GM11168 (cell line): ENCODE data around the gene MUSTN1.

Experiments
- in situ Hi-C: fragments of 300-500 bp; cut with MboI; formaldehyde crosslinking; loops from one replicate; pipeline ENCODE4 v1.12.0; 2022; ENCODE audit warnings: low sequenced_read_pairs; ENCODE audit not compliant: unreplicated experiment

The MUSTN1 gene

GRCh38 chr3:52788890-52789745, 45.7 kb downstream of the MUSTN1 start:
- in situ Hi-C loops = no loop called here

- in situ Hi-C loops = no loop called here
Measured at GRCh38 chr3:52787672-52788625, 46.9 kb downstream of the MUSTN1 start.

GRCh38 chr3:52787246-52787645, 47.6 kb downstream of the MUSTN1 start:
- in situ Hi-C loops = no loop called here

GRCh38 chr3:52786330-52787215, 48.2 kb downstream of the MUSTN1 start:
- in situ Hi-C loops = no loop called here

GRCh38 chr3:52784931-52785590, 49.8 kb downstream of the MUSTN1 start:
- in situ Hi-C loops = no loop called here

GRCh38 chr3:52784021-52784621, 50.7 kb downstream of the MUSTN1 start:
- in situ Hi-C loops = no loop called here

GRCh38 chr3:52783211-52783555, 51.6 kb downstream of the MUSTN1 start:
- in situ Hi-C loops = no loop called here
